ENCODE data around the gene GJB3. TPM values are rescaled to one million over a fixed set of nuclear protein-coding genes. Genes with fewer than 3 reads are reported as not detected.

GJB3 gene
- total RNA-seq, 4 donors from 2014 or later = not detected

DNA sequence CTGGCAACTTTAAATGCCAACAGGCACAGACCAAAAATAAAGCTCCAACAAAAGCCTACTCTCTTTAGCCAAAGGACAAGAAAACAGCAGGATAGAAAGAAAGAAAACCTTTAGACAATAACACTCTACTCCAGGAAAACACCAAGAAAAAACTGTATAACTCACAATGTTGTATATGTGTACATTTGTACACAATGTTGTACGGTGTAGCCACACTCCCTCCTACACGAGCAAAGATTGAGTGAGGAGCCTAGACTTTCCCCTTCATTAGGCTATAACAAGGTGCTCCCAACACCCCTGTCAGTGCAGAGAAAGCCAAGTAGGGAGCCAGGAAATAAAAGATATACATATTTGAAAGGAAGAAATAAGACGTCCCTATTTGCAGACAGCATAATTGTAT is 35.8 kb downstream of the GJB3 start:
- TF ChIP-seq, protein P1, sequence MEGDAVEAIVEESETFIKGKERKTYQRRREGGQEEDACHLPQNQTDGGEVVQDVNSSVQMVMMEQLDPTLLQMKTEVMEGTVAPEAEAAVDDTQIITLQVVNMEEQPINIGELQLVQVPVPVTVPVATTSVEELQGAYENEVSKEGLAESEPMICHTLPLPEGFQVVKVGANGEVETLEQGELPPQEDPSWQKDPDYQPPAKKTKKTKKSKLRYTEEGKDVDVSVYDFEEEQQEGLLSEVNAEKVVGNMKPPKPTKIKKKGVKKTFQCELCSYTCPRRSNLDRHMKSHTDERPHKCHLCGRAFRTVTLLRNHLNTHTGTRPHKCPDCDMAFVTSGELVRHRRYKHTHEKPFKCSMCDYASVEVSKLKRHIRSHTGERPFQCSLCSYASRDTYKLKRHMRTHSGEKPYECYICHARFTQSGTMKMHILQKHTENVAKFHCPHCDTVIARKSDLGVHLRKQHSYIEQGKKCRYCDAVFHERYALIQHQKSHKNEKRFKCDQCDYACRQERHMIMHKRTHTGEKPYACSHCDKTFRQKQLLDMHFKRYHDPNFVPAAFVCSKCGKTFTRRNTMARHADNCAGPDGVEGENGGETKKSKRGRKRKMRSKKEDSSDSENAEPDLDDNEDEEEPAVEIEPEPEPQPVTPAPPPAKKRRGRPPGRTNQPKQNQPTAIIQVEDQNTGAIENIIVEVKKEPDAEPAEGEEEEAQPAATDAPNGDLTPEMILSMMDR (IDR thresholded peaks at IDR 0.05; ENCODE audit: low read depth) = no peak

DNA sequence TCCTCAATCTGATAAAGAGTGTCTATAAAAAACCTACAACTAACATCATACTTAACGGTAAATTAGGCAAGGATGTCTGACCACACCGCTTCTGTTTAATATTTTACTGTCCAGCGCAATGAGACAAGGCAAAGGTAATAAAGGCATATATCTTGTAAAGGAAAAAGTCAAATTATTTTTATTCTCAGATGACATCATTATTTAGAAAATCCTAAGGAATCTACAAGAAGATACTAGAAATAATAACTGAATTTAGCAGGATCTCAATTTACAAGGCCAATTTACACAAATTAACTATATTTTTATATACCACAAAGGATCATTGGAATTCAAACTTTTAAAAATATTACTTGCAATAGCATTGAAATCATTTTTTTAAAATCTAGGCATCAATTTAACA is 41.2 kb downstream of the GJB3 start:
- TF ChIP-seq, protein P1 (IDR thresholded peaks at IDR 0.05; ENCODE audit: low read depth) = no peak

DNA sequence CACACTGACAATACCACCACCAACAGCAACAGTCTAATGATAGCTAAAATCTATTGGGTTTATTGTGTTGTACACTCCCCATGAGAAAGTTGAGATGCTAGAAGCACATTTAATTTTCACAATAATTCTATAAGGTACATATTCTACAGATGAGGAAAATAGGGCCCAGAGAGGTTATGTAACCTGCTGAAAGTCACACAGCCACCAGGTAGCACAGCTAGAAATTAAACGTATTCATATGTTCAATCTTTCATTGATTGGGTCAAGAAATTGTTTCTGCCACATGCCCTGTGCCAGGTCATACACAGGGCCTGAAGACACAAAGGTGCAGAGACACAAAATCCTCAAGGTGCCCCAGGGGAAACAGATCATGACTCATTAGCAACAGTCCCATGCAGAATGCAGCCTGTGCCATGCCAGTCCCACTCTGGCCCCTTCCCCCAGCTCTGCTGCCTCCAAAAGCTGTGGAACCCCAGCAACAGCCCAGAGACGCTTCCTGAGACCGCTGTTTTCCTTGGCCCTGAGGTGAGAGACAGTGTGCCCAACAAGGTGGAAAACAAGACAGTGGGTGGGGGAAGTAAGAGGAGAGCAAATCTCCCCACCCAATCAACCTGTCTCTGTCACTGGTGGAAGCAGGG is 43.9 kb downstream of the GJB3 start:
- TF ChIP-seq, protein P1 (IDR thresholded peaks at IDR 0.05; ENCODE audit: low read depth) = no peak

DNA sequence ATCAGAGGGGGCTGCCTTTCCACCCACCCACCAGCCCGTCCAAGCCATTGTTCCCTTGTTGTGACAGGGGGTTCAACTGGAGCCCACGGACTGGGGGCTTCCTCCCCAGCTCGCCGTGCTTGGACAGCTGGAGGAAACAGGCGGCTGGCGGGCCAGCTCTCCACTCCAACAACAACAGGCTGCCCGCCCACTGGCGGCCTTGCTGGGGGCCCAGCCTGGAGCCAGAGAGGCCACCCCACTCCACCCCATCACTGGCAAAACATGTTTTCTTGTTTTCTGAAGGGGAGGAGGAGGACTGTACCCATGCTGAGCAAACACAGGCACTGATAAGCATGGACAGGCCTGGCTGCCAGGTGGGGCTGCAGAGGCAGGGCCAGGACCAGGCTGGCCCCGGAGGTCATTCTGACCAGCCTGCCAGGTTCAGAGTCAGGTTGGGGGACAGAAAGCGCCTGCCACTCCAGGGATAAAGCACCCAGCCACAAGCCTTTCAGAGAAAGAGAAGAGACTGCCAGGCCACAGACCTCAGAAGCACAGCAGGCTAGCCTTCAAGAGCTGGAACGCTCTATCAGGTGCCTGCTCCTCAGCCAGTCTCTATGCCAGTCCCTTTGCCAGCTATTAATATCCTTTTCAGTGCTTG is 44.6 kb downstream of the GJB3 start:
- TF ChIP-seq, protein P1 (IDR thresholded peaks at IDR 0.05; ENCODE audit: low read depth) = no peak

DNA sequence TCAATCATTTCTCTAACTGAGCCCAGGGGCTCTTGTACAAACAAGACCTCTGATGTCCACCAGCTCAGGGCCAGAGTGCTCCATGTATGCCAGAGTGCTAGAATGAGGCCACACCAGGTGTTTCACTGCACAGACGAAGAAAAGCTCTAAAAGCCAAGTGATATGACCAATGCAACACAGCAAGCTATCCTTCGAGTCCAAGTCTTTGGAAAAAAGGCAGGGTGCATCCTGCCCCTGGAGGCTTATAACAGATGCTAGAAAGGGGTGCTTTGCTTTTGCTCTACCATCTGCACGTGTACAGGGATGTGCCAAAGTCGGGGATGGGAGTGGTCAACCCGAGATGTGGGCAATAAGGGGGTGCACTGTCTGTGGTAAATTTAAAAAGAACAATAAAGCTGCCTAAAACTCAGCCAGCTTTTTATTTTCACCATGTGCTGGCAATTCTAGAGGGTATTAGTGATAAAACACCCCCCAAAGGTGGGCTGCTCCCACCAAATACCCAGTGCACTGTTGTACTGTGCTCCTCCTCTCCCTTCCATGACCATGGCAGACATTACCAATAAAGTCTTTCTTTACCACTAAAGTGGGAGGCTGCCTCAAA is 46.4 kb downstream of the GJB3 start:
- TF ChIP-seq, protein P1 (IDR thresholded peaks at IDR 0.05; ENCODE audit: low read depth) = no peak

DNA sequence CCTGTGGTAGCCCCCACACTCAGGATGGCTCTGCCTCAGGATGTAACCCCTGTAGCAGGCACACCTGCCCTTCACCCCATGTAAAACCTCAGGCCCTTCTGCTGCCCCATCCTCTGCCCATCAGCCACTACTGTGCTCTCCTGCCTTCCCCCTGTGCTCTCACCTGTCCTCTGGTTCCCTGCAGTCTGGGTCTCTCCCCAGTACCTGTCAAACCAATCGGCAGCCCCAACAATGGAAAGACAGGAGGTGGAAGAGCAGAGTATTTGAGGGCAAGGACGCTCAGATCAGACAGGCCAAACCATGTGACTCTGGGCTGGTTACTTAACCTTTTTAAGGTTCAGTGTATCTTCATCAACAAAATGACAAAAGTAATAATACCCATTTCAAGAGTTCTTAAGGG is 47.6 kb downstream of the GJB3 start:
- TF ChIP-seq, protein P1 (IDR thresholded peaks at IDR 0.05; ENCODE audit: low read depth) = no peak

DNA sequence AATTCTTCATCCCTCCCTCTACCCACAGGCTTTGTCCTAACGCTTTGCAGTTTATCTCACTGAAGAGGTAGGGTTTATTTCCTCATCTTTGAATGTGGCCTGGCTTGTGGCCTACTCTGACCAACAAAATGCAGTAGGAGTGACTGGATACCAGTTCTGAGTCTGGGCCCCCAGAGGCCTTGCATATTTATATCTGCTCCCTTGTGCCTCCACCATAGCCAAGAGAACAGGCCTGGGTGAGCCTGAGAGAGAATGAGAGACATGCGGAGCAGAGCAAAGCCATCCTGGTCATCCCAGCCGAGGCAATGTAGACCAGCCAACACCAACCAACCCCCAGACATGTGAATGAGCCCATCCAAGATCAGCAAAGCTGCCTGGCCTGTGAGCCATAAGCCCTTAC is 48.2 kb downstream of the GJB3 start:
- TF ChIP-seq, protein P1 (IDR thresholded peaks at IDR 0.05; ENCODE audit: low read depth) = no peak

Data from subcutaneous adipose tissue (tissue), 4 donors.